Chondrocyte (in vitro differentiated cells): ENCODE data around the gene CRYBB1. TPM values are rescaled to one million over a fixed set of nuclear protein-coding genes. Genes with fewer than 3 reads are reported as not detected.

Source experiments
- DNase-seq: peaks from one replicate; pipeline ENCODE4 v3.0.0; 2021; ENCODE audit warnings: mixed read lengths, low spot score
- H3K27ac Mint-ChIP-seq: one replicate; pipeline ENCODE4 v1.8.0; 2021; ENCODE audit warnings: mild to moderate bottlenecking, moderate library complexity, mixed read lengths; ENCODE audit not compliant: unreplicated experiment
- H3K27me3 Mint-ChIP-seq: 2 replicates; pipeline ENCODE4 v1.8.0; 2021; ENCODE audit warnings: low read depth, mixed read lengths
- H3K36me3 Mint-ChIP-seq: 2 replicates; pipeline ENCODE4 v1.8.0; 2021; ENCODE audit warnings: low read depth, mixed read lengths
- H3K4me1 Mint-ChIP-seq: 2 replicates; pipeline ENCODE4 v1.8.0; 2021; ENCODE audit warnings: low read depth, mild to moderate bottlenecking, mixed read lengths
- H3K4me3 Mint-ChIP-seq: one replicate; pipeline ENCODE4 v1.8.0; 2021; ENCODE audit warnings: mild to moderate bottlenecking, moderate library complexity, mixed read lengths; ENCODE audit not compliant: unreplicated experiment
- H3K9me3 Mint-ChIP-seq: 2 replicates; pipeline ENCODE4 v1.8.0; 2021; ENCODE audit warnings: low read depth, mixed read lengths
- total RNA-seq: library from RNA; stranded (reverse); gene quantifications from 3 replicates; pipeline ENCODE4 v1.2.1, GENCODE V29; 2021
- TF ChIP-seq, protein P1 (sequence below): fragments of 200-600 bp; sonication (generic); IDR thresholded peaks from 2 replicates; pipeline ENCODE4 v1.5.0; 2021; ENCODE audit warnings: antibody characterized with exemption, mild to moderate bottlenecking, moderate library complexity

The CRYBB1 gene
- total RNA-seq, 1 donor from 2014 or later: not detected

- no peak overlapping the region for H3K27ac Mint-ChIP-seq
- peaks cover 68% of the 10 kb centered on the region for H3K4me1 Mint-ChIP-seq
- H3K36me3 Mint-ChIP-seq: peaks cover 8% of the 10 kb centered on the region
- H3K27me3 Mint-ChIP-seq: no peaks in the 10 kb centered on the region
- no peak overlapping the region for H3K4me3 Mint-ChIP-seq
- DNase-seq: no peak
- TF ChIP-seq, protein P1, sequence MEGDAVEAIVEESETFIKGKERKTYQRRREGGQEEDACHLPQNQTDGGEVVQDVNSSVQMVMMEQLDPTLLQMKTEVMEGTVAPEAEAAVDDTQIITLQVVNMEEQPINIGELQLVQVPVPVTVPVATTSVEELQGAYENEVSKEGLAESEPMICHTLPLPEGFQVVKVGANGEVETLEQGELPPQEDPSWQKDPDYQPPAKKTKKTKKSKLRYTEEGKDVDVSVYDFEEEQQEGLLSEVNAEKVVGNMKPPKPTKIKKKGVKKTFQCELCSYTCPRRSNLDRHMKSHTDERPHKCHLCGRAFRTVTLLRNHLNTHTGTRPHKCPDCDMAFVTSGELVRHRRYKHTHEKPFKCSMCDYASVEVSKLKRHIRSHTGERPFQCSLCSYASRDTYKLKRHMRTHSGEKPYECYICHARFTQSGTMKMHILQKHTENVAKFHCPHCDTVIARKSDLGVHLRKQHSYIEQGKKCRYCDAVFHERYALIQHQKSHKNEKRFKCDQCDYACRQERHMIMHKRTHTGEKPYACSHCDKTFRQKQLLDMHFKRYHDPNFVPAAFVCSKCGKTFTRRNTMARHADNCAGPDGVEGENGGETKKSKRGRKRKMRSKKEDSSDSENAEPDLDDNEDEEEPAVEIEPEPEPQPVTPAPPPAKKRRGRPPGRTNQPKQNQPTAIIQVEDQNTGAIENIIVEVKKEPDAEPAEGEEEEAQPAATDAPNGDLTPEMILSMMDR: no peak
- H3K9me3 Mint-ChIP-seq: no peaks in the 10 kb centered on the region
Observed at GRCh38 chr22:26581026-26581425, 36.8 kb downstream of the CRYBB1 start.

- Mint-ChIP-seq H3K9me3 (no peaks in the 10 kb centered on the region), H3K27ac (no peak overlapping the region), H3K4me1 (peaks cover 64% of the 10 kb centered on the region), H3K4me3 (no peak overlapping the region), H3K27me3 (no peaks in the 10 kb centered on the region), H3K36me3 (peaks cover 8% of the 10 kb centered on the region)
- TF ChIP-seq, protein P1: no peak
- DNase-seq: no peak
Observed at GRCh38 chr22:26580240-26580962, 37.4 kb downstream of the CRYBB1 start.

GRCh38 chr22:26579331-26579886, 38.4 kb downstream of the CRYBB1 start:
- Mint-ChIP-seq H3K9me3 (no peaks in the 10 kb centered on the region), H3K27me3 (no peaks in the 10 kb centered on the region), H3K27ac (peak overlapping the region; percentile 59), H3K36me3 (peaks cover 10% of the 10 kb centered on the region), H3K4me1 (peaks cover 57% of the 10 kb centered on the region), H3K4me3 (no peak overlapping the region)
- DNase-seq: no peak
- TF ChIP-seq, protein P1: no peak

DNA sequence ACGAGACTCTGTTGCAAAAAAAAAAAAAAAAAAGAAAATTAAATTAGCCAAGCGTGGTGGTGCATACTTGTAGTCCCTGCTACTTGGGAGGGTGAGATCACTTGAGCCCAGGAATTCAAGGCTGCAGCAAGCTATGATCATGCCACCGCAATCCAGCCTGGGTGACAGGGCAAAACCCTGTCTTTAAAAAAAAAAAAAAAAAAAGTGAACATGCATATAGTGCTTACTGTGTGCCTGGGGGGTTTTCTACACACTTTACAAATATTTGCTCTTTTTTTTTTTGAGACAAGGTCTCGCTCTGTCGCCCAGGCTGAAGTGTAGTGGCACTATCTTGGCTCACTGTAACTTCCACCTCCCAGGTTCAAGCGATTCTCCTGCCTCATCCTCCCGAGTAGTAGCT, 40.7 kb downstream of the CRYBB1 start:
- Mint-ChIP-seq H3K9me3 (no peaks in the 10 kb centered on the region), H3K27ac (no peak overlapping the region), H3K27me3 (no peaks in the 10 kb centered on the region), H3K4me3 (no peak overlapping the region), H3K4me1 (peaks cover 42% of the 10 kb centered on the region), H3K36me3 (peaks cover 9% of the 10 kb centered on the region)
- TF ChIP-seq, protein P1: no peak
- DNase-seq: no peak

DNA sequence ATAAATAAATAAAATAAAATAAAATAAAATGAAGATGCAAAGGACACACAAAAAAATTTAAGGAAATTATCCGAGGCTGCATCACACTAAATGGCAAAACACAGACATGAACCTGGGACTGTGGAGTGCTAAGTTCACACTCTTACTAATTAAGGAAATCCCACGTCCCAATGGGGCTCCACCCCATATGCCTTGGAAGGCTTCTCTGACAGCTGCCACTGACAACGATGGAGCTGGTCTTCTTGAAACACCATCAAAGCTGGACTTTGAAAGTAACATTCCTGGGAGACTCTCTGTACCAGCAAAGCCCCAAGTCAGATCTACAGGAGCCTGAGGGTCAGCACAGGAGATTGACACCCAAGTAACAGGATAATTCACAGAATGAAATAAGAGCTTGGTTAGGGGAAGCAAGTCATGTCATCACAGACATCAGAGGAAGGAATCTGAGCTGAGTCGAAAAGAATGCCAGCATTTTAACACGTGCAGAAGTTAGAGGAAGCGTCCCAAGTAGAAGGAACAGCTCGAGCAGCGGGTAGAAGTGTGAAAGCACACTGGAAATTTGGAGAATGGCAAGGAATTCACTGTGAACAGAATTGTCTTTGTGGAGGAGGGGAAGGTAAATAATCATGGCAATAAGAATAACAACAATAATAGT, 41.7 kb downstream of the CRYBB1 start:
- H3K4me1 Mint-ChIP-seq: peaks cover 45% of the 10 kb centered on the region
- no peak for DNase-seq
- peaks cover 10% of the 10 kb centered on the region for H3K36me3 Mint-ChIP-seq
- H3K4me3 Mint-ChIP-seq: peak overlapping the region; percentile 26
- no peaks in the 10 kb centered on the region for H3K9me3 Mint-ChIP-seq
- no peaks in the 10 kb centered on the region for H3K27me3 Mint-ChIP-seq
- TF ChIP-seq, protein P1: no peak
- peak overlapping the region; percentile 90 for H3K27ac Mint-ChIP-seq
